ENCODE results near the gene NSUN7. TPM values are rescaled to one million over a fixed set of nuclear protein-coding genes. Genes with fewer than 3 reads are reported as not detected.
A peak's percentile ranks its signal among the peaks of the same experiment; 100 is the strongest.

The NSUN7 gene, protein sequence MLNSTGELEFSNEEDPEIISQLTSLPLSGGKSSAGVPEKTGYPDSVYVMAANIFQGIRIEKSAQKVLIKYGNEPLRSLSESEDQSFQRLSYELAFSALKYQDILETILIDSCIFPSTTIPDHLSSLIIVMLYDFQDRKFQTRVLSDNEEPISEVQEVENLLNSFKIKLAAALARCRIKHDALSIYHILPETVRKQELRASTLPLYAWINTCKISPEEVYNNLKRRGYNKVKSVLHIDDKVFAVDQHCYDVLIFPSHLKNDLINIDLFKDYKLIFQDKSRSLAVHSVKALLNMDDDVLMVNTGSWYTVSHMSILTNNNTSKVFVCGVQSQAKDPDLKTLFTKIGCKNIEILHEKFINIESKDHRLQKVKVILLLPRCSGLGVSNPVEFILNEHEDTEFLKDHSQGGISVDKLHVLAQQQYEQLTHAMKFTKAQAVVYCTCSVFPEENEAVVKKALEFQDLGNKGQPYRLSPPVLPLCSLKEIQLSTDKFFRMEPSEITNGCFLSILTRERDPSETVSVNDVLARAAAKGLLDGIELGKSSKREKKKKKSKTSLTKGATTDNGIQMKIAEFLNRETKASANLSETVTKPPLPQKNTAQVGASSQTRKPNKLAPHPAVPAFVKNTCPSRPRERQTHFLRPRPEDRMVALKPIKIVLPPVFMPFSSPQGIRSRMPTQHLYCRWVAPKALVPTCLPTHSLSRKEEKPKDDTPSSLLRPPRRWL
- total RNA-seq, result 10 to 100 TPM in 1 of 3 donors, 1 to 10 TPM in 1, under 1 TPM in 1; 0.80 to 19.3 (median 9.5) TPM

DNA sequence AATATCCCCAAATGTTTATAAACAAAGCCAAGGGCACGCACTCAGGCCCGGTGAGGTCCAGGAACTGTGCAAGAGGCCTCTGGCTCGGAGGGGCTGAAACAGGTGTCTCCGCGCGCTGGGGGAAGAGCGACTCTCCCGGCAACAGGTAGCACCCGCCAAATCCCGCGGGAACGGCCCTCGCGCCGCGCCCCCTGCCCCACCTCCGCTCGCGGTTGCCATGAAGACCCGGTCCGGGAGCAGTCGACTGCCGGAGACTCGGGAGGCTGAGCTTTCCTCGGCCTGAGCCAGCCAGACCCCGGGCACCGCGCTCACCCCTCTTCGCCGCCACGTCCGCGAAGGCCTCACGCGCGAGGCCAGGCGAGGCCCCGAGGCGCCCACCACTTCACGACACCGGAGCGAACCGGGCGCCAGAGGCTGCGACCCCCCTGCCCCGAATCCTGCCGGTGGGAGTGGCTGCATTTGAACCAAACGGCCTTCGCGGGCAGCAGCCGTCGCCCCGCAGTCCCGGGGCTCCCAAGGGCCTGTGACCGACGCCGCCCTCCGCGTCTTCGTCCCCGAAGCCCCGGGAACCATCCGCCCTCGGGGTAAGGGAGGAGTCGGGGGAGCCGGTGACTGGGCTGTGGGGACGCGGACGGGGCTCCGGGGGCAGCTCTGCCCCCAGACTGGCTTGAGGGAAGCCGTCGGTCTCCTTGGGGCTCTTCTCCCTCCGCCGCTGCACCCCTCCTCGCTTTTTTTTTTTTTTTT is at the start of gene NSUN7:
TSS of gene NSUN7 (plus strand) at position 239 of the 744 bp plus-strand sequence. CDS start 739 bp downstream, outside the sequence.
- Histone ChIP-seq H3K27ac (peak within 1 kb of the TSS; percentile 68 to 75), H3K4me1 (no peaks in the 10 kb centered on the region), H3K27me3 (no peaks in the 10 kb centered on the region), H3K36me3 (no peaks in the 10 kb centered on the region), H3K4me3 (peak within 1 kb of the TSS; percentile 44 to 79 (median 74)), H3K9me3 (no peaks in the 10 kb centered on the region)
- intact Hi-C loops (cut with DNase I; ENCODE audit: low total_unique reads), result no loop called here
- TF ChIP-seq POLR2AphosphoS5 (IDR thresholded peaks at IDR 0.05) (peak in 1 of 3 donors; percentile 19), POLR2A (IDR thresholded peaks at IDR 0.05) (no peak)
- DNase-seq (ENCODE audit: low spot score in 2 of 2), result peak; percentile 64 to 87

DNA sequence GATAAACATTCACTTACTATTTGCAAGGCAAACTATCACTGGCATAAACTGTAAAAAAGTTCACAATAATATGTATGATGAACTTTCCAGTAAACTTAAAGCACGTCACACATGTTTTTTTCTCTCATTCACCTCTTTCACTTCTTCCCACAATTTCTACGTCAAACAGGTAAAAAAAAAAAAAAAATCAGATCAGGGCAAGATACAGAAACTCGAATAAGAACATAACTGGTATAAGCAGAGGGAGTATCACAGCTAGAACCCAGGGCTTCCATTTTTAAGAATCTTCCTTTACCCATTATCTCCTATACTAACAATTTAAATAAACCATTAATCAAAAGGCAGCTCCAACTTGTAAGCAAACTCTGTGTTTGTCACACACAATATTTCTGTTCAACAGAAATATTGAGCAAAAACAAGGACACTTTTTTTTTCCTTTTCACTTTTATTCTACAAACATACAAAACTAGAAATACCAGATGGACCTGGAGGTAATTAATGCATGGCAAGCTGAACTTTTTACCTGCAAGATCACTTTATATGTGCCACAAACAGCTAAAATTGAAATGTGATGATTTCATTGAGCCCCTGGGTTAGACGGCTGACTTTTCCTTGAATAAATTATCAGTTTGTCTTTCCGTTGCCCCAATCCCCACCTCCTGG is 47.5 kb upstream of the NSUN7 start:
- H3K27ac ChIP-seq, result peak overlapping the region; percentile 34 to 77
- TF ChIP-seq POLR2A (IDR thresholded peaks at IDR 0.05), result no peak
- no peak for TF ChIP-seq POLR2AphosphoS5 (IDR thresholded peaks at IDR 0.05)
- TF ChIP-seq, protein P1, sequence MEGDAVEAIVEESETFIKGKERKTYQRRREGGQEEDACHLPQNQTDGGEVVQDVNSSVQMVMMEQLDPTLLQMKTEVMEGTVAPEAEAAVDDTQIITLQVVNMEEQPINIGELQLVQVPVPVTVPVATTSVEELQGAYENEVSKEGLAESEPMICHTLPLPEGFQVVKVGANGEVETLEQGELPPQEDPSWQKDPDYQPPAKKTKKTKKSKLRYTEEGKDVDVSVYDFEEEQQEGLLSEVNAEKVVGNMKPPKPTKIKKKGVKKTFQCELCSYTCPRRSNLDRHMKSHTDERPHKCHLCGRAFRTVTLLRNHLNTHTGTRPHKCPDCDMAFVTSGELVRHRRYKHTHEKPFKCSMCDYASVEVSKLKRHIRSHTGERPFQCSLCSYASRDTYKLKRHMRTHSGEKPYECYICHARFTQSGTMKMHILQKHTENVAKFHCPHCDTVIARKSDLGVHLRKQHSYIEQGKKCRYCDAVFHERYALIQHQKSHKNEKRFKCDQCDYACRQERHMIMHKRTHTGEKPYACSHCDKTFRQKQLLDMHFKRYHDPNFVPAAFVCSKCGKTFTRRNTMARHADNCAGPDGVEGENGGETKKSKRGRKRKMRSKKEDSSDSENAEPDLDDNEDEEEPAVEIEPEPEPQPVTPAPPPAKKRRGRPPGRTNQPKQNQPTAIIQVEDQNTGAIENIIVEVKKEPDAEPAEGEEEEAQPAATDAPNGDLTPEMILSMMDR (IDR thresholded peaks at IDR 0.05), result no peak
- intact Hi-C loops (cut with DNase I; ENCODE audit: low total_unique reads), result no loop called here
- H3K36me3 ChIP-seq, result no peaks in the 10 kb centered on the region
- H3K27me3 ChIP-seq, result no peaks in the 10 kb centered on the region
- DNase-seq (ENCODE audit: low spot score in 2 of 2), result no peak
- no peaks in the 10 kb centered on the region for H3K9me3 ChIP-seq
- H3K4me1 ChIP-seq, result no peaks in the 10 kb centered on the region
- no peak overlapping the region for H3K4me3 ChIP-seq

DNA sequence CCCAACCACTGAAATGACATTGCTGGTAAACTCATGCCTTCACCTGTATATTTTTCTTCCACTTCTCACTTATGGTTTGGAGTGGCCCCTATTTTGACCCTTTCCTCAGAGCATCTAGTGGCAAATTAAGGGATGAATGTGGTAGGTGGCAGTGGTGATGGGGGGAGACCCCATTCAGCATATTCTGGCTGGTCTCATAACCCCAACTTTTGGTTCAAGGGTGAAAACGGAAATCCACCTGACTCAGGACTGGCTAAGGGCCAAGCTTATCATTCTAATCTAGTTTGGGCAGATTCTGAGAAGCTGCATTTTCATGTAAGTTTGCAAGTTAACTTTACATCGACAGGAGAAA is 47.0 kb upstream of the NSUN7 start:
- TF ChIP-seq POLR2A (IDR thresholded peaks at IDR 0.05) (no peak), POLR2AphosphoS5 (IDR thresholded peaks at IDR 0.05) (no peak)
- TF ChIP-seq, protein P1 (IDR thresholded peaks at IDR 0.05), result no peak
- Histone ChIP-seq H3K36me3 (no peaks in the 10 kb centered on the region), H3K4me3 (no peak overlapping the region), H3K4me1 (no peaks in the 10 kb centered on the region), H3K9me3 (no peaks in the 10 kb centered on the region), H3K27ac (peak overlapping the region; percentile 34 to 77), H3K27me3 (no peaks in the 10 kb centered on the region)
- intact Hi-C loops (cut with DNase I; ENCODE audit: low total_unique reads), result no loop called here
- DNase-seq (ENCODE audit: low spot score in 2 of 2), result no peak

DNA sequence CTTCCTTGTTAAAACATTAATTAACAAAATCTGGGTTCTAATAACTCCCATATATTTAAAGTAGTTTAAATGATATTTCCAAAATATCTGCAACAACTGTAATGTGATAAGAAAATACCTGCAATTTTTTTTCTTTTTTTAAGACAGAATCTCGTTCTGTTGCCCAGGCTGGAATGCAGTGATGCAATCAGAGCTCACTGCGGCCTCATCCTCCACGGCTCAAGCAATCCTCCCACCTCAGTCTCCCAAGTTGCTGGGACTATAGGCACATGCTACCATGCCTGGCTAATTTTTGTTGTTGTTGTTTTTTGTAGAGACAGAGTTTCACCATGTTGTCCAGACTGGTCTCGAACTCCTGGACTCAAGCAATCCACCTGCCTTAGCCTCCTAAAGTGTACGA is 45.7 kb upstream of the NSUN7 start:
- TF ChIP-seq, protein P1 (IDR thresholded peaks at IDR 0.05), result no peak
- TF ChIP-seq POLR2A (IDR thresholded peaks at IDR 0.05) (no peak), POLR2AphosphoS5 (IDR thresholded peaks at IDR 0.05) (no peak)
- Histone ChIP-seq H3K4me1 (no peaks in the 10 kb centered on the region), H3K36me3 (no peaks in the 10 kb centered on the region), H3K27me3 (no peaks in the 10 kb centered on the region), H3K27ac (no peak overlapping the region), H3K4me3 (no peak overlapping the region), H3K9me3 (no peaks in the 10 kb centered on the region)
- DNase-seq (ENCODE audit: low spot score in 2 of 2), result no peak
- intact Hi-C loops (cut with DNase I; ENCODE audit: low total_unique reads), result no loop called here
